CD4-positive, alpha-beta T cell treated with Interleukin-17A for 1 hour (primary cell): ENCODE measurements around the gene ACSM4.
"Not testable (repeated sequence)": the region's sequence is repeated elsewhere in the genome, so short reads cannot be mapped to it uniquely, and the experiment has no call there.

Source experiments
- DNase-seq: peaks from one replicate; pipeline ENCODE4 v3.0.0-alpha.2; 2020

Gene ACSM4, protein sequence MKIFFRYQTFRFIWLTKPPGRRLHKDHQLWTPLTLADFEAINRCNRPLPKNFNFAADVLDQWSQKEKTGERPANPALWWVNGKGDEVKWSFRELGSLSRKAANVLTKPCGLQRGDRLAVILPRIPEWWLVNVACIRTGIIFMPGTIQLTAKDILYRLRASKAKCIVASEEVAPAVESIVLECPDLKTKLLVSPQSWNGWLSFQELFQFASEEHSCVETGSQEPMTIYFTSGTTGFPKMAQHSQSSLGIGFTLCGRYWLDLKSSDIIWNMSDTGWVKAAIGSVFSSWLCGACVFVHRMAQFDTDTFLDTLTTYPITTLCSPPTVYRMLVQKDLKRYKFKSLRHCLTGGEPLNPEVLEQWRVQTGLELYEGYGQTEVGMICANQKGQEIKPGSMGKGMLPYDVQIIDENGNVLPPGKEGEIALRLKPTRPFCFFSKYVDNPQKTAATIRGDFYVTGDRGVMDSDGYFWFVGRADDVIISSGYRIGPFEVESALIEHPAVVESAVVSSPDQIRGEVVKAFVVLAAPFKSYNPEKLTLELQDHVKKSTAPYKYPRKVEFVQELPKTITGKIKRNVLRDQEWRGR

DNA sequence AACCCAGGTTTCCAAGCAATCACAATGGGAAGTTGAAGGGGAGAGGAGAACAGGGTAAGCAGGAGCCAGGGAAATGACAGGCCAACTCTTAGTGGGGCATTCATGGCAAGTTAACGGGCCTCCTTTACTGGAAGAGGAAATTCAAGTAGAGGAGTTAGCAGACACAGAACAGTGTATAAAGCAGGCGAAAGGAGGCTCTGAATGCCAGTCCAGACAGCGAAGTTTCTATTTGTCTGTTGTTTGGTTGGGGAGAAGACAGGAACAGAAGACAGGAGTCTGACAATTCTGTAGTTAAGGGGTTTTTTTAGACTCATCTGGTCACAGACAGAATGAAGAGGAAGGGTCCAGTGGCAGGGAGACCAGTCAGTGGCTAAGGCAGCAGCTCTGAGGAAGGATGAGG lies at the start of gene ACSM4:
Gene ACSM4 (plus strand): TSS at position 301 of the 400 bp plus-strand sequence. CDS start 260 bp downstream, outside the sequence.
- no peak for DNase-seq

DNA sequence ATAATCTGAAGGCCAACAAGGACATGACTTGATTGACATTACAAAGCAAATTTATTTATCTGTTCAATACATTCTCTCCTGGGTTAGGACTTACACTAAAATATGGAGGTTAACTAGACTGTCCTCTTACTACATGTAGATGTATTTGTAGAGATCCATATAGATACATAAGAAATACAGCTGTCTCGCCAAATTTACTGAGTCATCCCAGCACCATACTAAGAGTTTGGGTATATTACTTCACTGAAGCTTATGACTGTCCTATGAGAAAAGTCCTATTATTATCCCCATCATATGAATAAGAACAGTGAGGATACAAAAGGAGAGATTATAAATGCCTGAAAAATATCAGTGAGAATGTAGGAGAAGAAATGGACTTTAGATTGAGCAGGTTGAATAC lies 44.8 kb upstream of the ACSM4 start:
- DNase-seq, result no peak

GRCh38 chr12:7264538-7264937 lies 39.3 kb upstream of the ACSM4 start:
- no peak for DNase-seq

- DNase-seq, result no peak
Observed at GRCh38 chr12:7265251-7265650, 38.6 kb upstream of the ACSM4 start.

- DNase-seq, result no peak
Observed at GRCh38 chr12:7269273-7269672, 34.6 kb upstream of the ACSM4 start.

DNA sequence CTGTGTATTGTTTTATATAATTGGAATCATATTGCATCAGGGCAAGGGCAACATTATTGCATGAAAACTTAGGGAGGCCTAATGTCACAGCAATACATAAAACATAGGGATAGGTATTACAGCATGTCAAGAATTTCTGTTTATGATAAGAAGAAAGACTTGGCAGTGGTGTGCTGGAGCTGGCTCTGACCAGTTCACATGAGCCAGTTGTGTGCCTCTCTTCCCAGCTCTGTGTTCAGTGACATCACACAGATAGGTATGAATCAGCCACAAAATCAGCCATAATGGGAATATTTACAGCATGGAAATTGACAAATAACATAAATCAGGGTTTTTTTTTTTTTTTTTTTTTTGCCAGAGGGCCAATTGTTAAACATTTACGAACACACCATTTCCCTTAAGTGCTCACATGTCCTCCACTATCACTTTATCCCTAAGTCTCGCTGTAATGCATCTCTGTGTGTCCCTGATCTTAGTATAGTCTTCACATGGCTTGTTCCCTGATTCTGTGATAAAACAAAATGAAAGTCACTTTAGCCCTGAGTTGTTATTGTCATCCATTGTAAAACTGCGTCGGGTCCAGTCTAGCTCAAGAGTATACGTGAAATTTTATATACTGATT lies 31.9 kb upstream of the ACSM4 start:
- DNase-seq, result no peak

DNA sequence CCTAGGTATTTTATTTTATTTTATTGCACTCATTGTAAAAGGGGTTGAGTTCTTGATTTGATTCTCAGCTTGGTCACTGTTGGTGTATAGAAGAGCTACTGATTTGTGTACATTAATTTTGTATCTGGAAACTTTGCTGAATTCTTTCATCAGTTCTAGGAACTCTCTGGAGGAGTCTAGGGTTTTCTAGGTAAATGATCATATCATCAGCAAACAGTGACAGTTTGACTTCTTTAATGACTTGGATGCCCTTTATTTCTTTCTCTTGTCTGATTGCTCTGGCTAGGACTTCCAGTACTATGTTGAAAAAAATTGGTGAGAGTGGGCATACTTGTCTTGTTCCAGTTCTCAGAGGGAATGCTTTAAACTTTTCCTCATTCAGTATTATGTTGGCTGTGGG lies 28.4 kb upstream of the ACSM4 start:
- DNase-seq, result not testable (repeated sequence)

GRCh38 chr12:7282844-7283243 lies 21.0 kb upstream of the ACSM4 start:
- DNase-seq, result no peak

GRCh38 chr12:7289743-7290142 lies 14.1 kb upstream of the ACSM4 start:
- no peak for DNase-seq

DNA sequence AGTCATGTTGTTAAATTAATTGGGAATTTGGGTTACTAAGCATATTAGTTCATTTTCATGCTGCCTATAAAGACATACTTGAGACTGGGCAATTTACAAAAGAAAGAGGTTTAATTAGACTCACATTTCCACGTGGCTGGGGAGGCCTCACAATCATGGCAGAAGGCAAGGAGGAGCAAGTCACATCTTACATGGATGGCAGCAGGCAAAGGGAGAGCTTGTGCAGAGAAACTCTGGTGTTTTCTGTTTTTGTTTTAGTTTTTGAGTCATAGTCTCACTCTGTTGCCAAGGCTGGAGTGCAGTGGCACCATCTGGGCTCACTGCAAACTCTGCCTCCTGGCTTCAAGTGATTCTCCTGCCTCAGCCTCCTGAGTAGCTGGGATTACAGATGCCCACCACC lies 13.3 kb upstream of the ACSM4 start:
- DNase-seq, result not testable (repeated sequence)

DNA sequence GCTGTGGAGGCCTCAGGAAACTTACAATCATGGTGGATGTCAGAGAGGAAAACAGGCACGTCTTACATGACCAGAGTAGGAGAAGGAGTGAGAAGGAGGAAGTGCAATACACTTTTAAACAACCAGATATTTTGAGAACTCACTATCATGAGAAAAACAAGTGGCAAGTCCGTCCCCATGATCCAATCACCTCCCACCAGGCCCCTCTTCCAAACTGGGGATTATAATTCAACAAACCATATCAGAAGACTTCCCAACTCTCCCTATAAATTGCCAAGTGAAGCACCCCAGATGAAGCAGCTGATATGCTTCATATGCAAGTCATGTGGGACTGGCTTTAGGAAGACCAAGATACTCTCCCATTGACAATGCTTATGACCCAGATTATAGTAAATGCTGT lies 11.6 kb upstream of the ACSM4 start:
- DNase-seq, result no peak

DNA sequence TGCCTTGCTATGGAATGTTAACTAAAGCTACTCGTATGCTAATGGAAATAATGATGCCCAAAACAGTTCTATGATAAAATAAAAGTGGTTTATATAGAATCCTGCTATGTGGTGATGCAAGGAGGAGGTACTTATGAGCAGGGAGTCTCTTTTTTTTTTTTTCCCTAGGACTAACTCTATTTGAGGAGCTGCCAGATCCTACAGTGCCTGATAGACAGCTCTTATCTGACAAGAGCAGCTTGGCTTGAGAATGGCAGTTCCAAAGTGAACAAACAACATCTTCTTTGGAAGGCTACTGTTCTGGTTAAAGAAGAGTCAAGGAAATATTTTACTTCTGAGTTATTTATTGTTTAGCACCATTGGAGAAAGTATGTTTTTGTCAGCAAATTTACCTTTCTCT lies 10.2 kb upstream of the ACSM4 start:
- DNase-seq, result no peak

- DNase-seq, result no peak
Observed at GRCh38 chr12:7295529-7295928, 8.3 kb upstream of the ACSM4 start.

GRCh38 chr12:7297865-7298264 lies 6.0 kb upstream of the ACSM4 start:
- no peak for DNase-seq

DNA sequence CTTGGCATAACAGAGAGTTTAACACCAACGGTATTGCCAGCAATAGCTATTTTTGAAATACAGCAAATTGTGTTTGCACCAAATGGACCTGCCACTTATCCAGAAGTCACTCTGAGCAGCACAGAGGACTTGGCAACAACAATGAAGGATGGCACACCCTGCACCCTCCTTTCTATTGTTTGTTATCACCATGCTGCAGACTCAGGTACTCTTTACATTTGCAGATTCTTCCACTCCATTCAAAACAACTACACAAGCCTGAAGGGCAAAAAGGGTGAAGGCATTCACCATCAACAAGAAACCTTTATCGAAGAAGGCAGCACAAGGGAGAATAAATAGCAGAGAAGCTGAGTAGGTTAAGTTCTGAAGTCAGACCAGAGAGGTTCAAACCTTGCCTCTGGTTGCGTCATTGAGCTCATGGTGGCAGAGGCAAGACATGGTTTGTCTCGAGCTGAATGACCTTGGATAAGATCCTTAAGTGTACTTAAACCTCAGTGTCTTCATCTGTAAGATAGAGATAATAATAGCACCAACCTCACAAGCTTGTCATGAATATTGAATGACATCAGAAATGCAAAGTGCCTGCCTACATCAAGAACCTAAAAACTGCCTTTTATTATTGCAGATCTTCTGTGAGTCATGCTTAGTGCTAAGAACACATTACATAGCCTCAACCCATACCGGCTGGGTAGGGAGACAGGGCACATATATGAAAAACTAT lies 1.4 kb upstream of the ACSM4 start:
- no peak for DNase-seq

- DNase-seq, result no peak
Observed at GRCh38 chr12:7303230-7303629, 642 bp upstream of the ACSM4 start.

GRCh38 chr12:7304456-7304855 lies 584 bp downstream of the ACSM4 start:
- DNase-seq, result no peak

DNA sequence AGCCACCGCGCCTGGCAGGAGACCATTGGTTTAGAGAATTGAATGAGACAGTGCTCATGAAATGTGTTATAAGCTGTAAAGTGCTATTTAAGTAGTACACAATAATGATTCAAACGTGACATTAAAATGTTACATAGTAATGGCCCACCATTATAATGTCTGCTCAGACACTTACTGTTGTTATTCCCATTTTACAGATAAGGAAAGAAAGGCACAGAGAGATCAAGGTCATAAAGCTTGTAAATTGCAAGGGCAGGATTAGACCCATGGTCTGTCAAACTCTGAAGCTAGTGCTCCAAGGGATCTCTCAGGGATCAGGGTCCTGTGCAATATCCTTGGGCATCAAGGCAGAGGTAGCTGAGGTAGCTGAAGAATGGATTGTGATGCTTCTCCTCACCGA lies 6.2 kb downstream of the ACSM4 start:
- no peak for DNase-seq

GRCh38 chr12:7319930-7320329 lies 16.1 kb downstream of the ACSM4 start:
- DNase-seq, result no peak

DNA sequence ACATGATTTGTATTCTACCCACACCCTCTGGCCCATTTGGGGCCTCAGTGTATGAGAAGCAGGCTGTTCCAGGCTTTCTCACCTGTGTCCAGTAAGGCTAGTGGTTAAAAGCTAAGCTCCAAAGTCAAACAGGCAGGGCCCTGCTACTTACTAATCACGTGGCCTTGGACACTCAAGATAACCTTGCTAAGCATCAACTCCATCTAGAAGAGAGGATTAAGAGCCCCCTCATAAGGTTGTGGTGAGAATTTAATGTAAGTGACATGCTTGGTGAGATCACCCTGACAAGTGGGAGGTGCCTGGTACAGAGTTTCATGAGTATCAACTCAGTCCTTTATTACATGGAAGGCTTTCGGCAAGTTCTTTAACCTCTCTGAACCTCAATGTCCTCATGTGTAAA lies 17.8 kb downstream of the ACSM4 start:
- DNase-seq, result no peak

- no peak for DNase-seq
Observed at GRCh38 chr12:7322599-7322998, 18.7 kb downstream of the ACSM4 start.

GRCh38 chr12:7324176-7324575 lies 20.3 kb downstream of the ACSM4 start:
- DNase-seq, result no peak

DNA sequence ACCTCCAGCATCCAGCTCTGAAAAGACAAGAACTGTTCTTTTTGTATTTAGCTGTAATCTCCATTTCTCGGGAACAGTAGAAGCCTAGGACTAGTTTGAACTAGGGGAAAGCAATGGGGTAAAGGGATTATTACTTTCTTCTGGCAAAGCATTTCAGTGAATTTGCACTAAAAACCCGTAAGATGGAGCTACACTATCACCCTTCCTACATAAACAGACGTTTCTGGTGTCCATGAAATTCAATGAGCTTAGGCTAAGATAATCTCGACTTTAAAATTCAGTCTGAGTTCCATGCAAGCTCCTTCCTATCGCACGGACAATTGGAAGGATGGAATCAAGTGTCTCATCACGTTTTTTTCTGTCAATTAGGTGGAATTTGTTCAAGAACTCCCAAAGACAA lies 24.0 kb downstream of the ACSM4 start:
- no peak for DNase-seq

- not testable (repeated sequence) for DNase-seq
Observed at GRCh38 chr12:7337790-7338189, 33.9 kb downstream of the ACSM4 start.
